Activated CD8-positive, alpha-beta memory T cell treated with anti-CD3 and anti-CD28 coated beads for 1 hour (primary cell): ENCODE data around the gene UGDH.

Source experiments
- DNase-seq, 2 donors: peaks; one replicate each; pipeline ENCODE4 v3.0.0-alpha.2; 2020; ENCODE audit warnings: low read depth in 1 of 2; ENCODE audit errors: extremely low read depth in 1 of 2

Gene UGDH

GRCh38 chr4:39456946-39457763 is 70.1 kb downstream of the UGDH start:
- no peak for DNase-seq

GRCh38 chr4:39455486-39455885 is 71.8 kb downstream of the UGDH start:
- no peak for DNase-seq

GRCh38 chr4:39453738-39454137 is 73.5 kb downstream of the UGDH start:
- no peak for DNase-seq

GRCh38 chr4:39452860-39453587 is 74.2 kb downstream of the UGDH start:
- no peak for DNase-seq

GRCh38 chr4:39452153-39452859 is 74.9 kb downstream of the UGDH start:
- no peak for DNase-seq

- no peak for DNase-seq
These were observed 75.7 kb downstream of the UGDH start for GRCh38 chr4:39451423-39452023.

- DNase-seq, result no peak
These were observed 76.6 kb downstream of the UGDH start for GRCh38 chr4:39450618-39451017.
